Psoas muscle (tissue), 8 donors: Measurements from ENCODE around the gene SLC4A8. TPM values are rescaled to one million over a fixed set of nuclear protein-coding genes. Genes with fewer than 3 reads are reported as not detected.

Source experiments
- ATAC-seq, 4 donors: fragments of 200-7000 bp; cut with Tn5 transposase; one replicate each; pipeline ENCODE4 v1.9.1; 2020; ENCODE audit warnings: moderate library complexity in 3 of 4, mild to moderate bottlenecking in 2 of 4
- DNase-seq, 2 donors: peaks; one replicate each; pipeline ENCODE4 v3.0.0-alpha.2; 2020
- H3K27ac ChIP-seq: fragments of 200-600 bp; one replicate; pipeline ENCODE4 v1.8.0; 2022
- H3K27me3 ChIP-seq, 3 donors: fragments of 200-600 bp in 1 of 3; one replicate each; pipeline versions ENCODE4 v1.6.1 to v1.8.0; 2013 to 2022; ENCODE audit warnings: low read length in 2 of 3, mild to moderate bottlenecking in 2 of 3, moderate library complexity in 1 of 3; ENCODE audit not compliant: insufficient read depth in 3 of 3
- H3K36me3 ChIP-seq, 2 donors: fragments of 200-600 bp in 1 of 2; one replicate each; pipeline versions ENCODE4 v1.6.1 to v1.8.0; 2013 to 2022; ENCODE audit warnings: low read depth in 1 of 2, mild to moderate bottlenecking in 1 of 2, moderate library complexity in 1 of 2; ENCODE audit not compliant: insufficient read depth in 1 of 2
- H3K4me1 ChIP-seq: fragments of 200-600 bp; one replicate; pipeline ENCODE4 v1.8.0; 2022
- H3K4me3 ChIP-seq: fragments of 200-600 bp; one replicate; pipeline ENCODE4 v1.8.0; 2022; ENCODE audit warnings: mild to moderate bottlenecking
- H3K9me3 ChIP-seq: fragments of 200-600 bp; one replicate; pipeline ENCODE4 v1.8.0; 2022
- WGBS, 3 donors: extraction: QIAGEN DNeasy Blood & Tissue Kit; methylation state at CpG; one replicate each; pipeline versions ENCODE4 v1.1.6 to v1.1.7; 2013; 5-methylcytosine and 5-hydroxymethylcytosine counted together
- intact Hi-C, 2 donors: fragments of 100-400 bp; cut with DNase I; formaldehyde crosslinking; loops; one replicate each; pipeline versions ENCODE4 v1.11.0 to v1.14.2; 2022
- long read RNA-seq, 2 donors: library from polyadenylated mRNA; unstranded; transcript quantifications; one replicate each; pipeline ENCODE4 v2.0.0, GENCODE V29; 2021
- polyA plus RNA-seq, 3 donors: library from polyadenylated mRNA; stranded (reverse); fragments of 200-250 nt; gene quantifications; one replicate each; pipeline ENCODE4 v1.2.3, GENCODE V29; 2013
- total RNA-seq, 4 donors: library from RNA; stranded (reverse); fragmentation: NEBNext Ultra II Directional in 2 of 4; extraction: Animal tissue kit (Norgen Biotek cat#: 25700) in 2 of 4; gene quantifications; one replicate each; pipeline versions ENCODE4 v1.2.1 to v1.2.4, GENCODE V29; 2021 to 2023
- TF ChIP-seq, protein P1 (sequence below): fragments of 200-600 bp; IDR thresholded peaks from one replicate; pipeline ENCODE4 v1.8.0; 2022; ENCODE audit warnings: antibody characterized with exemption
- donor health status: healthy with polysubstance abuse.
- donor health status: DM: no; HTN: no; CAD: no; lungs with moderate emphysema.
- donor health status: Bipolar disorder and iron deficiency.
- donor health status: healthy.
- donor health status: DM: yes; HTN: yes; CAD: no.
- donor health status: DM: no; HTN: no; CAD: no.
- donor health status: DM: no; HTN: no; CAD: no.
- donor health status: DM: yes; HTN: yes; CAD: no.

SLC4A8 gene
- under 1 TPM in 3 of 4 donors, not detected in 1; 0.02 to 0.91 (median 0.16) TPM for total RNA-seq
- under 1 TPM; 0.03 to 0.23 (median 0.03) TPM for polyA plus RNA-seq
- long read RNA-seq, donor 1: 0 reads
- long read RNA-seq, donor 2: 0 reads

DNA sequence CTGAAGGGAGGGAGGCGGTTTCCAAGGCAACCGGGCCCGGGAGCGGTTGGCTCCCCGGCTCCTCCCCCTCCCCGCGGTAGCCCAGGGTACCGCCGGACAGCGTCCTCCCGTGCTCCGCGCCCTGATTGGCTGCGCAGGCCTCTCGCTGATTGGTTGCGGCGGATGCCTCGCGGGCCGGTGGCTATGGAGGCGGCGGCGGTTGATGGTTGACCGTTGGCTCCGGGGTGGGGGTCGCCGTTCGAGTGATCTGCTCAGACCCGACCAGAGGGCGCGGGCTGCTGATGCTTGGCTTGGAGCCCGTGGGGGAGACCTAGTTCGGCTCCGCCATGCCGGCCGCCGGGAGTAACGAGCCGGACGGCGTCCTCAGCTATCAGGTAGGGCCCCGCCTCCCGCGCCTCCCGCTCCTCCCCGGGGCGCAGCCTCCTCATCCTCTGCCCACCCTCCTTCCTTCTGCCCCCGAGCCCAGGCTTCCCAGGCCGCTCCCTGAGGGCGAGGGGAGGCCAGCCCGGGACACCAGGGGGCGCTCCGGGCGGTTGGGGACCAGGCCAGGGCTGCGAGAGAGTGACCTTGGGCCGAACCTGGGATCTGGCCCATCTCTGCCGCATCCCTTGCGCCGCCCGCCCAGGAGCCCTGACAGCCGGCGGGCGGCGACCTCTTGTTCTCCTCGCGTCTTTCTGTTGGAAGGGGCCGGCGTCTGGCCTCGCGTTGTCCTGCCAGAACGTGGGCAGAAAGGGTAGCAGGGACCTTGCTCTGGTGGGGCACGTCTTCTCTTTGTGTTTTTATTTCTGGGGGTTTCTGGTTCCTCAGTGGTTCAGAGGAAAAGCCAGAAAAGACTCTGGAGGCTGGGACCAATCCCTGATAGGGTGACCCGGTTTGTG is at the start of gene SLC4A8:
TSS of gene SLC4A8 (plus strand) at position 170 of the 878 bp plus-strand sequence. CDS start at position 327, 157 bp downstream.
- H3K9me3 ChIP-seq: no peaks in the 10 kb centered on the region
- H3K4me1 ChIP-seq: no peaks in the 10 kb centered on the region
- no peak within 1 kb of the TSS for H3K27ac ChIP-seq
- TF ChIP-seq, protein P1, sequence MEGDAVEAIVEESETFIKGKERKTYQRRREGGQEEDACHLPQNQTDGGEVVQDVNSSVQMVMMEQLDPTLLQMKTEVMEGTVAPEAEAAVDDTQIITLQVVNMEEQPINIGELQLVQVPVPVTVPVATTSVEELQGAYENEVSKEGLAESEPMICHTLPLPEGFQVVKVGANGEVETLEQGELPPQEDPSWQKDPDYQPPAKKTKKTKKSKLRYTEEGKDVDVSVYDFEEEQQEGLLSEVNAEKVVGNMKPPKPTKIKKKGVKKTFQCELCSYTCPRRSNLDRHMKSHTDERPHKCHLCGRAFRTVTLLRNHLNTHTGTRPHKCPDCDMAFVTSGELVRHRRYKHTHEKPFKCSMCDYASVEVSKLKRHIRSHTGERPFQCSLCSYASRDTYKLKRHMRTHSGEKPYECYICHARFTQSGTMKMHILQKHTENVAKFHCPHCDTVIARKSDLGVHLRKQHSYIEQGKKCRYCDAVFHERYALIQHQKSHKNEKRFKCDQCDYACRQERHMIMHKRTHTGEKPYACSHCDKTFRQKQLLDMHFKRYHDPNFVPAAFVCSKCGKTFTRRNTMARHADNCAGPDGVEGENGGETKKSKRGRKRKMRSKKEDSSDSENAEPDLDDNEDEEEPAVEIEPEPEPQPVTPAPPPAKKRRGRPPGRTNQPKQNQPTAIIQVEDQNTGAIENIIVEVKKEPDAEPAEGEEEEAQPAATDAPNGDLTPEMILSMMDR: peak; percentile 53
- DNase-seq (peak; percentile 81 to 88), ATAC-seq (peak; percentile 67 to 91 (median 80))
- H3K36me3 ChIP-seq: no peaks in the 10 kb centered on the region
- peak within 1 kb of the TSS; percentile 63 for H3K4me3 ChIP-seq
- 1 to 2% (median 1%) methylated on average over 63 to 73 of the region's 73 CpGs for WGBS, 3 donors
- intact Hi-C loops: loop anchor here (5.0 kb wide), 2 partner anchors 107 to 447 kb away; no protein-coding TSS in a partner anchor
- H3K27me3 ChIP-seq: peaks cover 0 to 44% (median 12%) of the 10 kb centered on the region in 3 donors

DNA sequence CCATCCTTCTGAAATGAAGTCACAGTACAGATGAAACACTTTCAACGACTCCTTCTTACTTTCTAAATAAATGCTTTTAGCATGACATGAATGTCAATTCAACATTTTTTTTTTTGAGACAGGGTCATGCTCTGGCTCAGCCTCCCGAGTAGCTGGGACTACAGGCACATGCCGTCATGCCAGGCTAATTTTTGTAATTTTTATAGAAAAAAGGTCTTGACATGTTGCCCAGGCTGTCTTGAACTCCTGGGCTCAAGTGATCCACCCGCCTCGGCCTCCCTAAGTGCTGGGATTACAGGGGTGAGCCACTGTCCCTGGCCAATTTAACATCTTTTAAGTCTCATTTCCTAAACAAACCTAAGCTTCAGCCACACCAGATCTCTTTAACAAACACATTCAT is 49.8 kb upstream of the SLC4A8 start:
- WGBS, 3 donors: 43 to 72% (median 58%) methylated on average over 5 of the region's 5 CpGs
- no peaks in the 10 kb centered on the region for H3K9me3 ChIP-seq
- no peak overlapping the region for H3K27ac ChIP-seq
- ATAC-seq: no peak
- no peak overlapping the region for H3K4me3 ChIP-seq
- H3K36me3 ChIP-seq: no peaks in the 10 kb centered on the region
- H3K4me1 ChIP-seq: peaks cover 13% of the 10 kb centered on the region
- no peaks in the 10 kb centered on the region for H3K27me3 ChIP-seq
- TF ChIP-seq, protein P1: no peak
- DNase-seq: no peak
- intact Hi-C loops: no loop called here

DNA sequence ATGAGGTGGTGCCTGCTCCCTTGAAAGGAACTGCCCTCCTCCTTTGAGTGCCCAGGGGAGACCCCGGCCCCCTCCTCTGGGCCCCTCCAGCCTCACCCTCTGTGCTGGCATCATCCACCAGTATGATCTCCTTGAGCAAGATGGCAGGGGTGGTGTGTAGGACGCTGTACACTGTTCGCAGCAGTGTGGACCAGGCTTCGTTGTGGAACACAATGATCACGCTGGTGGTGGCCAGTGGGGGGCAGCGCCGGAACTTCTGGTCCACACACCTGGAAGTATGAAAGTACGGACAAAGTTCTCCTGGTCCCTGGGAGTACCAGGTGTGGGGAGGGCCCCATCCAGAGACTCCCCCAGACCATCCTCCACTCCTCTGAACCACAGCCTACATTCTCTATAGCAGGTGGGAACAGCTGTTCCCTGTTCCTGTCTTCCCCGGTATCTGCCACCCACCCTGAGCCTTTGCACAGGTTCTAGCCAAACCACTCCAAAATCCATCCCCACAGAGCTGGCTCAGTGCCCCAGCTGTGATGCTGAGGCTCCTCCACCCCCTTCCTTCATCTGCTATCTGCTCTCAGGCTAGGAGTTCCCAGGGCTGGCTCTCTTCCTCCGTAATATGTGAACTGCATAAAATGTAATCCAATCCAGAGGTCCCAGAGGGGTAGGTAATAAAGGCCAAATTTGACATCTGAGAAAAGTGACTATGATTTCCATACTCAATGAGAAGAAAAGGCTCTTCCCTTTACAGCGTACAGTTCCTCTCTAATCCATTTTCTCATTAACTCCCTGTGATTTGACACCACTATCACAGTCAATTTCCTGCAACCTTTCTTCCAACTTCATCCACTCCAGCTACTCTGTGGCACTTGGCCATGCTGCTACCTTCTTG is 47.3 kb upstream of the SLC4A8 start:
- Histone ChIP-seq H3K4me3 (no peak overlapping the region), H3K27me3 (no peaks in the 10 kb centered on the region), H3K36me3 (no peaks in the 10 kb centered on the region), H3K4me1 (peaks cover under 1% of the 10 kb centered on the region), H3K9me3 (no peaks in the 10 kb centered on the region), H3K27ac (no peak overlapping the region)
- no peak for ATAC-seq
- no peak for DNase-seq
- TF ChIP-seq, protein P1: no peak
- WGBS, 3 donors: 71 to 77% (median 74%) methylated on average over 11 of the region's 11 CpGs
- intact Hi-C loops: no loop called here

DNA sequence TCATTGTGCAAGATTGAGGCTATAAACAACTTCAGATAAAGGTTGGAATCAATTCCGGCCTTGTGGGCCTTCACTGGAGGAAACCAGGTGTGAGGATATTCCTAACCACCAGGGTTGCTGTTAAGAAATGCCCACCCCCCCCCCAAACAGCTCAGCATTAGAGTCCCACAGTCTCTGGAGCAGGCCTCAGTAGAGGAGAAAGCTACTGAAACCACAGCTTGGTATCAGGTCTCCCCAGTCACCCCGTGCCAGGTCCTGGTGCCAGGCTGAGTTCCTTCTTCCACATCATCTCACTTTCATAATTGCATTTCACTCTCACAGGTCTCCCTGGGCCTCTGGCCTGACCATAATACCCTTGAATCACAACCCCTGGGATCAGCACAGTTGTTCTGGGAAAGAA is 45.9 kb upstream of the SLC4A8 start:
- Histone ChIP-seq H3K4me1 (no peaks in the 10 kb centered on the region), H3K27me3 (no peaks in the 10 kb centered on the region), H3K36me3 (no peaks in the 10 kb centered on the region), H3K4me3 (no peak overlapping the region), H3K9me3 (no peaks in the 10 kb centered on the region), H3K27ac (no peak overlapping the region)
- WGBS, 3 donors: 80 to 81% (median 81%) methylated on average over 2 of the region's 2 CpGs
- TF ChIP-seq, protein P1: no peak
- peak in 3 of 4 donors; percentile 19 to 57 (median 39) for ATAC-seq
- intact Hi-C loops: no loop called here
- no peak for DNase-seq
